IPS DF 6.9 (cell line): ENCODE measurements around the gene SRSF9.
A peak's percentile ranks its signal among the peaks of the same experiment; 100 is the strongest.
"Not testable (repeated sequence)": the region's sequence is repeated elsewhere in the genome, so short reads cannot be mapped to it uniquely, and the experiment has no call there.

Experiments used
- DNase-seq: peaks from one replicate; pipeline ENCODE4 v3.0.0-alpha.2; 2013; ENCODE audit warnings: low read depth, low spot score
- H3K27ac ChIP-seq: one replicate; pipeline ENCODE4 v1.5.1; 2013; ENCODE audit warnings: low read length, control low read depth
- H3K27me3 ChIP-seq: 2 replicates; pipeline ENCODE4 v1.6.1; 2013; ENCODE audit warnings: mild to moderate bottlenecking, low read length; ENCODE audit not compliant: control insufficient read depth, insufficient read depth
- H3K36me3 ChIP-seq: 2 replicates; pipeline ENCODE4 v1.6.1; 2013; ENCODE audit warnings: low read length; ENCODE audit not compliant: control insufficient read depth, insufficient read depth
- H3K4me1 ChIP-seq: 2 replicates; pipeline ENCODE4 v1.6.1; 2013; ENCODE audit warnings: low read length; ENCODE audit not compliant: control insufficient read depth, insufficient read depth
- H3K4me3 ChIP-seq: 2 replicates; pipeline ENCODE4 v1.5.1; 2013; ENCODE audit warnings: mild to moderate bottlenecking, low read length
- H3K9me3 ChIP-seq: 2 replicates; pipeline ENCODE4 v1.6.1; 2013; ENCODE audit warnings: low read length, inconsistent platforms; ENCODE audit not compliant: control insufficient read depth, insufficient read depth
- WGBS: extraction: QIAGEN DNeasy Blood & Tissue Kit; methylation state at CpG from one replicate; pipeline ENCODE4 v1.1.7; 2013; ENCODE audit warnings: mixed read lengths, missing lambda C conversion rate; ENCODE audit not compliant: insufficient read length, insufficient coverage; 5-methylcytosine and 5-hydroxymethylcytosine counted together

The SRSF9 gene

DNA sequence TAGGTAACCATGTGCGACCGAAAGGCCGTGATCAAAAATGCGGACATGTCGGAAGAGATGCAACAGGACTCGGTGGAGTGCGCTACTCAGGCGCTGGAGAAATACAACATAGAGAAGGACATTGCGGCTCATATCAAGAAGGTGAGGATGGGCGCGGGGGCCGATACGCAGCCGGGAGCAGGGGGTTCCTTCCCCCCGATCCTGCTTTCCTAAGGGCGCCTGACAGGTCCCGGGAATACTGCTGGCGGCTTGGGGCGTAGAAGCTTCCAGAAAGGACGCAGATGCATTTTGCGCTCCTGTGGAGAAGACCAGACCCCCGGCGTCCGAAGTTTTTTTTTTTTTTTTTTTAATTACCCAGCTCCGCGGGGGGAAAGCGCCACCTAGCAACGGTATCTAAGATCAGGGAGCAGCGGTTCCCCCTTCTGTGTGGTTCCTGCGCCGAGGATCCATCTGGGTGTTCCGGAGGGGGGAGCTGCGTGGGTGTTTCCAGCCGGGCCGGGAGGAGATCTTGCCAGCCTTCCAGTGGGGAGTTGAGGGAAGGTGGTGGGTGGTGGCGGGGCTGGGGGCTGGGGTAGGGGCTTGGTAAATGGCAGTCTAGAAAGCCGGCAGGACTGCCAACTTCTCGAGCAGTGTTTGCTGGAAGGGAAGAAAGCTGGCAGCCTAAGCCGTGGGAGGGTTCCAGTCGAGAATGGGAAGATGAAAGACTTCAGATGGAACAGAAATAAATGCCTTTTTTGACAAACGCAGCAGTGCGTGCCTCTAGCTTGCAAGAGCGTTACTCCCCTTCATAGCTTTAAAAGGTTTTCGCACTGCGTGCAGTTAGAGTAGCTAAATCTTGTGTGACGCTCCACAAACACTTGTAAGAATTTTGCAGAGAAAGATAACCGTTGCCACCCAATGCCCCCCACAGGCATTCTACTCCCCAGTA, 27.1 kb upstream of the SRSF9 start:
- Histone ChIP-seq H3K36me3 (peaks cover 5% of the 10 kb centered on the region; the same call in 1 of the 2 replicates), H3K27ac (no peak overlapping the region), H3K4me3 (peak overlapping the region; percentile 77), H3K9me3 (no peaks in the 10 kb centered on the region), H3K27me3 (no peaks in the 10 kb centered on the region), H3K4me1 (no peaks in the 10 kb centered on the region)
- WGBS = no CpG with 5 or more reads among the region's 47 CpGs
- no peak for DNase-seq

DNA sequence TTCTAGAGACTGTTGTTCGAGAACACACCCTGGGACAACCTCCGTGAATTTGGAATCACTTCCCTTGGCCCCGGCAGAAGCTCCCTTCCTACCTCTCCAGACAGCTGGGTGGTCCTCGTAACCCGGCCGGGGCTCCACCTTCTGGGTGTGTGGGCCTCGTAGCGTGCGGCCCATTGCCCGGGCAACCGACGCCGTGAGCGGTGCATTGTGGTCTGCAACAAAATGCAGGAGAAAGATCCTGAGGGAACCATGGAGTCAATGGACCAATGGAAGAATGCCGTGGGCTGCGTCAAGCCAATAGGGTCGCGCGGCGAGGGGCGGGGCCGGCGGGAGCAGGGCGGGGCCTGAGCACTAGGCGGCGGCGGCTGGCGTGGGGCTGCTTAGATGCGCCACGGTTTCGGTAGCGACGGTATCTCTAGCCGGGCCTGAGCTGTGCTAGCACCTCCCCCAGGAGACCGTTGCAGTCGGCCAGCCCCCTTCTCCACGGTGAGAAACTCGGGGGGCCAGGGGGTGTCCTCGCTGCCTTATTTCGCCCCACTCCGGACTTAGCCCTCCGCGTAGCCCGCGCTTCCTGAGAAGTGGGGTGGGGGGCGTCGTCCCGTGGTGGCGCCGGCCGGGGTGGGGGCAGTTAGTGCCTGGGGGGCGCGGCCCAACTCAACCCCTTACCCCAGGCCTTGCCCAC, 26.3 kb upstream of the SRSF9 start, which contains the start of gene DYNLL1:
DYNLL1 (plus strand) TSS at position 383 of the 682 bp plus-strand sequence. CDS start 309 bp downstream, outside the sequence.
- Histone ChIP-seq H3K27me3 (no peaks in the 10 kb centered on the region), H3K9me3 (no peaks in the 10 kb centered on the region), H3K4me1 (no peaks in the 10 kb centered on the region), H3K4me3 (peak within 1 kb of the TSS; percentile 77), H3K27ac (no peak within 1 kb of the TSS), H3K36me3 (peaks cover 5% of the 10 kb centered on the region; the same call in 1 of the 2 replicates)
- peak; percentile 98 for DNase-seq
- WGBS = no CpG with 5 or more reads among the region's 53 CpGs

DNA sequence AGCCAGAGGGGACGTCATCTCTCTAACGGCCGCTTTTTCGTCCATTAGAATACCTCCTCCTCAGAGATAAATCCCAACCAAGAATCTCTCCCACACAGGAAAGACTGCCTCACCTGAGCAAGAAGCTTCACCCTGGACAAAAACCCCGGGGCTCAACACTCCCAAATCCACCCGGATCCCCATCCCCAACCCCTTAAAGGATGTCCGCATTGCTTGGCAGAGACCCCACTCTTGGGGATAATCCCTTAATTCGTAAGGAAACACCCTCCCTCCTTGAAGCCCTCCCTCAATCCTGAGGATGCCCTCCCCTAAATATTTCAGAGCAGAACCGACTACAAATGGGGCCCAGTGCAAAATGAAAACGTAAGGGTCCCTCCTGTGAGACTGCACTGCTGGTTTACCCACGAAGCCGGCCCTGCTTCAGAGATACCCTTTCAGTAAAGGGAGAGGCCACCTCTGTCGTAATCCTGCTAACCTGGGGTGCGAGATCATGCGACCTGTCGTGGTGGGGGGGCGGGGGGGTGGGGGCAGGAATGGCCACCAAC, 25.7 kb upstream of the SRSF9 start:
- no peaks in the 10 kb centered on the region for H3K4me1 ChIP-seq
- peak overlapping the region; percentile 46; the same call in 1 of the 2 replicates for H3K4me3 ChIP-seq
- no peaks in the 10 kb centered on the region for H3K27me3 ChIP-seq
- no peak overlapping the region for H3K27ac ChIP-seq
- WGBS = no CpG with 5 or more reads among the region's 17 CpGs
- no peaks in the 10 kb centered on the region for H3K9me3 ChIP-seq
- H3K36me3 ChIP-seq = peaks cover 5% of the 10 kb centered on the region; the same call in 1 of the 2 replicates
- no peak for DNase-seq

DNA sequence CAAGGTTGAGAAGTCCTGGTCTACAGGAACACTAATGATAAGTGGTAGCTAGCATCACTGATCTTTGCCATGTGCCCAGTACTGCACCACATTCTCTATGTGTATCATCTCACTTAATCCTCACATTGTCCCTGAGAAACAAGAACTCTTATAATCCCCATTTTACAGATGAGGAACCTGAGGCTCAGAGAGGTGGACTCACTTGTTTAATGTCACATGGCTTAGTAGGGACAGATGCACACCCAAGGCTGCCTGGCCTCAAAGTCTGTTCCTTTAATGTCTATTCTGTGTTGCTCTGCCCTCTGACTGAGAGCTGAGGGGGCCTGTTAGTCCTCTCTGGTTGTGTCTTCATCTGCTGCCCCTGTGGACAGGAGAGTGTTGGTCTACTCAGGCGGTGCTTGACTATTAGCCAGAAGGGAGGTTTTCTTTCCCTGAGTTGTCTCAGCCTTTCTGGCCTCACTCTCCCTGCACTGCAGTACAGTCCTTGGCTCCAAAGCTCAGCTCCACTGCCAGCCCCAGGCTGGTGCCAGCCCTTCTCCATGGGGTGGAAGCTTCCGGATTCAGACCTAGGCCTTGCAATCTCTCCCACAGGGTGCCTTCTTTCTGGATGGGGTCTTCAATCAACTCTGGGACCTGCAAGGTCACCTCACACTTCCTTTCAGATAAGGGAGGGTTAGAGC, 21.4 kb upstream of the SRSF9 start:
- Histone ChIP-seq H3K4me3 (no peak overlapping the region), H3K36me3 (no peaks in the 10 kb centered on the region), H3K27me3 (no peaks in the 10 kb centered on the region), H3K9me3 (no peaks in the 10 kb centered on the region), H3K27ac (no peak overlapping the region), H3K4me1 (no peaks in the 10 kb centered on the region)
- no peak for DNase-seq
- WGBS = no CpG with 5 or more reads among the region's 2 CpGs

DNA sequence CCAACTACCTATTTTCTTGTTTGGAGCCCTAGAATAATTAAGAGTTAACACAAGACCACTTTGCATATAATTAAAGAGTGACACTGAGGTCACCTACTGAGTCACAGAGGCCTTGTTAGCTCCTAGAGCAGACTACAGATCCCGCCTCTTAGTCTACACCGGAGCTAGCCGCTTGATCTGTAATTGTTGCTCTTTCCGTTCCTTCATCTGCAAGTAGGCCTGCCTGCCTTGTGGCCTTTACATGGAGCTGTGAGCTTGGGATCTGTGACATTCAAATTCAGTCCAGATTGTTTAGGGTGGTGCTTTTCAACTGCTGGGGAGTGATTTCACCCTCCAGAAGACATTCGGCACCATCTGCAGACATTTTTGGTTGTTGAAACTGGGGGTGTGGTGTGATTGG, 20.8 kb upstream of the SRSF9 start:
- DNase-seq = no peak
- WGBS = no CpG with 5 or more reads among the region's 5 CpGs
- Histone ChIP-seq H3K36me3 (no peaks in the 10 kb centered on the region), H3K9me3 (no peaks in the 10 kb centered on the region), H3K4me1 (no peaks in the 10 kb centered on the region), H3K27me3 (no peaks in the 10 kb centered on the region), H3K4me3 (no peak overlapping the region), H3K27ac (no peak overlapping the region)

DNA sequence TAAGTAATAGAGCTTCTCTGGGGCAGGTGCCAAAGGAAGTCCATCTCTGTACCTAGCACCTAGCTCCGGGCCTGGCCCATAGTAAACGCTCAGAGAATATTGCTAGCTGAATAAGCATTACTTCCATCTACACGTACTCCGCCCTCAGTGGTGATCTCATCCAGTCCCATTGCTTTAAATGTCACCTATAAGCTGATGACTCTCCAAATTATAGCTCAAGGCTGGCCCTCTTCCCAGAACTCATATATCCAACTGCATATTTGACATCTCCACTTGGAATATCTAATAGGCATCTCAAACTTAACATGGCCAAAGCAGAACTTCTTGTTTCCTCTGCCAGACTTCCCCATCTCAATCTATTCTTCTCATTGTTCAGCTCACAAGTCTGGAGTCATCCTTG, 19.5 kb upstream of the SRSF9 start:
- Histone ChIP-seq H3K9me3 (no peaks in the 10 kb centered on the region), H3K27me3 (no peaks in the 10 kb centered on the region), H3K4me1 (no peaks in the 10 kb centered on the region), H3K36me3 (no peaks in the 10 kb centered on the region), H3K27ac (no peak overlapping the region), H3K4me3 (no peak overlapping the region)
- no peak for DNase-seq
- no CpG with 5 or more reads among the region's 4 CpGs for WGBS

DNA sequence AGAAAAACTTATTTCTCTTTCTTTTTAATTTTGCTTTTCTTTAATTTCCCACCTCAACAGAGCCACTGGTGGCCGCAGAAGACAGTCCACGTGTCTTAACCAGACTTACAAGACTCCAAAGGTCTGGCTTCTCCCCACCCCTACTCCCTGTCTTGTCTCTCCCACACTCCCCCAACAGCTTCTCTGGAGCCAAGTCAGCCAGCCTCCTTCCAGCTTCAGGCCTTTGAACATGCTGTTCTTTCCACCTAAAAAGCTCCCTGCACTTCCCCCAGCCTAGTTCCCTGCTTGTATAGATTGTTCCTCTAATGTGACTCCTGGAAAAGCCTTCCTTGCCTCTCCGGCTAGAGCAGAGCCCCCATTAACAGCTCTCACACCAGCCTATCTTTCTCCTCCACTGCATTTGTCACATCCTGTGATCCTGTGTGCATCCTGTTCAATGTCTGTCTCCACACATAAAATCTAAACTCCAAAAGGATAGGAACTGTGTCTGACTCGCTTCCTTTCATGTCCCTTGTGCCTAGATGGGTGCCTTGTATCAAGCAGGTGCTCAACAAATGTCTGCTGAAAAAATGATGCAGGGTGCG, 18.6 kb upstream of the SRSF9 start:
- Histone ChIP-seq H3K27ac (no peak overlapping the region), H3K9me3 (no peaks in the 10 kb centered on the region), H3K36me3 (no peaks in the 10 kb centered on the region), H3K4me1 (no peaks in the 10 kb centered on the region), H3K27me3 (no peaks in the 10 kb centered on the region), H3K4me3 (no peak overlapping the region)
- WGBS = no CpG with 5 or more reads among the region's 5 CpGs
- DNase-seq = no peak

DNA sequence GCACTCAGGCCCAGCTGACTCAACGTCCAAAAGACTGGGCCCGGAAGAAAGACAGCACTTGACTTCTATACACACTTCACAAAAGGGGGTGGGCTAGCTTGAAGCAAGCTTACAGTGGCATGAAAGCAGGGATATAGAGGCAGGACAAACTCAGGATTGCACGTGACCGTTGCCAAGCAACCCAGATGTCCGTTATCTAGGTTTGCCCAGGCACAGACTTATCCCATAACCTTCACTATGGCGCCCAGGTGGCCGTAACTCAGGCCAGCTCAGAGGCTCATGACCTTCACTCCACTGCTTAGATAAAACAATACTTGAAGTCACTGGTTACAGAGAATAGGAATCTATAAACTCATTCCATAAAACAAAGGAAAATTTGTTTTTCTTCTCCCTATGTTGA, 18.0 kb upstream of the SRSF9 start:
- H3K9me3 ChIP-seq, H3K27me3 ChIP-seq, H3K4me1 ChIP-seq, H3K36me3 ChIP-seq, H3K4me3 ChIP-seq, DNase-seq, H3K27ac ChIP-seq: not testable (repeated sequence)
- no CpG with 5 or more reads among the region's 7 CpGs for WGBS

DNA sequence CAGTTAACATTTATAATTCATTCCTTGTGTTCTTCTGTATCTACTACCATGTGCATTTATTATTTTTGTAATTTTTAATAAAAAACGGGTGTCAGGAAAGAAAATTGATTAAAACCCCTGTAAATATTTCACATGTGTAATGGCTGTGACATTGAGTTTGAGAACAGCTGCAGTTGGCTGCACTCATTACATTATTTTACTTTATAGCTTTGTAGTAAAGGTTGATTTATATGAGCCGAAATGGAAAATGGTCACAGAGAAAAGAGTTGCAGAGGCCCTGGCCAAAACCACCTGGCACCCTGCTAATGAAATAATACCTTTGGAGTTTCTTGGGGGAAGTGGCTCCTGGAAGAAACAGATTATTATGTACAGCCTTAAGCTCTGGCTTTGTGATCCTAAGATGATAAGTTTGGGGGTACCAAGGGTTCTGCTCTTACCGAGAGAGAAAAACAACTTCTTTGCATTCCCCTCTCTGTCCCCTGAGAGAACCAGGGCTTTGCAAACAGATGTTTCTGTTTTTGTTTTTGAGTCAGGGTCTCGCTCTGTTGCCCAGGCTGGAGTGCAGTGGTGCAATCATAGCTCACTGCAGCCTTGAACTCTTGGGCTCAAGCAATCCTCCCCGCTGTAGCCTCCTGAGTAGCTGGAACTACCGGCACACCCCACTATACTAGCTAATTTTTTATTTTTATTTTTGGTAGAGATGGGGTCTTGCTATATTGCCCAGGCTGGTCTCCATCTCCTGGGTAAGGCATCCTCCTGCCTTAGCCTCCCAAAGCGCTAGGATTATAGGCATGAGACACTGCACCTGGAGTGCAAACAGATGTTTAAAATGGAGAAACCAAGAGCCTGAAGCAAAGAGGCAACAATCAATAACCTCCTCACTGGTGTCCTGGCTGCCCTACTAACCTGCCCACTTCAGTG, 16.7 kb upstream of the SRSF9 start:
- H3K27ac ChIP-seq = no peak overlapping the region
- no peaks in the 10 kb centered on the region for H3K36me3 ChIP-seq
- H3K4me3 ChIP-seq = no peak overlapping the region
- WGBS = no CpG with 5 or more reads among the region's 7 CpGs
- no peaks in the 10 kb centered on the region for H3K27me3 ChIP-seq
- DNase-seq = no peak
- no peaks in the 10 kb centered on the region for H3K9me3 ChIP-seq
- H3K4me1 ChIP-seq = no peaks in the 10 kb centered on the region
